ENCODE measurements around the gene NRG3.

DNA sequence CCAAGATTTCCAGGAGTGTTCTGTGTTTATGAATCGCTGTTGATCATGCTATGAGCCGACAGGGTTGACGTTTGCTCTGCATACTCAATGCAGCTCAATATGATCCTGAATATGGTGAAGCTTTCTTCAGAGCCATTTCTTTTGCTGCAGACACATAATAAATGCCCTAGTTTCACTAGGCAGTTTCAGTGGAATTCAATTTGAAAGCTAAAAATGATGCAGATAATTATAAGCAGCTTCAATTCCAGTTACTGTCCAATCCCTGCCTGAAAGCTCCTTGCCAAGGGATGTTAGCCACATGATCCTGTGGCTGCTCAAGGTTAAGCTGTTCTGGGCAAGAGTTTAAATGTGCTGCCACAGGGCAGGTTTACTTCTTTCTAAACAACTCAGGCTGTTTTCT lies 805.6 kb downstream of the NRG3 start:
- TF ChIP-seq POLR2A (IDR thresholded peaks at IDR 0.05; ENCODE audit: low read depth, low read length) (no peak), TAF1 (IDR thresholded peaks at IDR 0.05; ENCODE audit: low read depth, low read length) (no peak), POLR2AphosphoS5 (IDR thresholded peaks at IDR 0.05; ENCODE audit: low read depth, low read length) (no peak), PAX5 (IDR thresholded peaks at IDR 0.05; ENCODE audit: insufficient read depth, low read length, severe bottlenecking) (no peak), SPI1 (IDR thresholded peaks at IDR 0.05; ENCODE audit: low read depth, low read length) (no peak), POU2F2 (IDR thresholded peaks at IDR 0.05; ENCODE audit: low read depth, low read length) (no peak)

Measured in GM12891 (cell line).